Endothelial cell of hepatic sinusoid (primary cell): ENCODE data around the gene SMAD3.
"Not testable (repeated sequence)": the region's sequence is repeated elsewhere in the genome, so short reads cannot be mapped to it uniquely, and the experiment has no call there.

Experiments
- in situ Hi-C: cut with HindIII; loops from 2 replicates; pipeline ENCODE4 v1.10.0; 2017; ENCODE audit warnings: low sequenced_read_pairs

SMAD3 gene

DNA sequence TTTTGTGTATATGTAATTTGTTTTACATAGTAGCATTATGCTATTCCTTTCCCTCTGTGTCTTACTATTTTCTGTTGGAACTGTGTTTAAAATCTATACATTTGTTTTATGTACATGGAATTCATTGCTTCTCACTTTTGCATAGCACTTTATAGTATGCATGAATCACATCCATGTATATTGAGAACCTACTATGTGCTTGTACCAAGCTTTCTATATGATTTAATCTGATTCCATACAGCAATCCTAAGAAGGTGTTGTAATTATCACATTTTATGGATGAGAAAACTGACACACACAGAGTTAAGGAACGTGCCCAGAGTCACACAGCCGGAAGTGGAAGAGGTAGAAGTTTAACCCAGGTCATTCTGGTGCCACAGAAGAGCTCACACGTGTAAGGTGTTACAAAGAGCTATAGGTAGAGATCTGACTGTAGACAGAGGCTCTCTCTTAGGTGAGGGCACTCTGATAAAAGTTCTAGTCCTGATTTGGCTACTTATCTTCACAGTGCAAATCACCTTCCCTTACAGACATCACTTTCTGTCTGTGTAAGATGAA lies 3.5 kb upstream of the SMAD3 start:
- in situ Hi-C loops, result no loop called here

DNA sequence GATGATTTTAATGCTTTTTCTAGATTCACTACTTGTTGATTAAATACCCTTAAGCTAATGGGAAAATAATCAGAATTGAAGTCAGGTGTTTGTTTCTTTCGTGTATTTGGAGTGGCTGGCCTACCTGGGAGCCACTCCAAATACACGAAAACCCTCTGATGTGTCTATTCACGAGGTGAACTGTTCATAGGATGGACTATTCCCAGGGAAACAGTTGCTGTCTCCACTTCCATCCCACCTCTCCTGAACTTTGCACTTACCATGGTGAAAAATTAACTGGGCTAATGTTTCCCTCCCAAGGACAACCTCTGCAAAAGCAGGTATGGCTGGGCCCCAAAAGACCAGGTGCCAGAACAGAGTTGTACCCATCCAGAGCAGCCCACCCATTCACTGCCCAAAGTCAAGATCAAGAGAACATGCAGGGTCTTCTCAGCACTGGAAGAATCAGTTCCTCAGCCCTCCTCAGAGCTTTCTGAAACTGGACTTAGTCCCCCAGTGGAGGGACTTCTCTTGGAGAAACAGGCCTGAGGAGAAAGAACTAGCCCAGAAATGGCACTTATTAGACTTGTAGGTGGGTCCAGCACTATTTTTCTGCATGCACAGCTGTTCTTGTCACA lies 2.9 kb upstream of the SMAD3 start:
- in situ Hi-C loops, result no loop called here

DNA sequence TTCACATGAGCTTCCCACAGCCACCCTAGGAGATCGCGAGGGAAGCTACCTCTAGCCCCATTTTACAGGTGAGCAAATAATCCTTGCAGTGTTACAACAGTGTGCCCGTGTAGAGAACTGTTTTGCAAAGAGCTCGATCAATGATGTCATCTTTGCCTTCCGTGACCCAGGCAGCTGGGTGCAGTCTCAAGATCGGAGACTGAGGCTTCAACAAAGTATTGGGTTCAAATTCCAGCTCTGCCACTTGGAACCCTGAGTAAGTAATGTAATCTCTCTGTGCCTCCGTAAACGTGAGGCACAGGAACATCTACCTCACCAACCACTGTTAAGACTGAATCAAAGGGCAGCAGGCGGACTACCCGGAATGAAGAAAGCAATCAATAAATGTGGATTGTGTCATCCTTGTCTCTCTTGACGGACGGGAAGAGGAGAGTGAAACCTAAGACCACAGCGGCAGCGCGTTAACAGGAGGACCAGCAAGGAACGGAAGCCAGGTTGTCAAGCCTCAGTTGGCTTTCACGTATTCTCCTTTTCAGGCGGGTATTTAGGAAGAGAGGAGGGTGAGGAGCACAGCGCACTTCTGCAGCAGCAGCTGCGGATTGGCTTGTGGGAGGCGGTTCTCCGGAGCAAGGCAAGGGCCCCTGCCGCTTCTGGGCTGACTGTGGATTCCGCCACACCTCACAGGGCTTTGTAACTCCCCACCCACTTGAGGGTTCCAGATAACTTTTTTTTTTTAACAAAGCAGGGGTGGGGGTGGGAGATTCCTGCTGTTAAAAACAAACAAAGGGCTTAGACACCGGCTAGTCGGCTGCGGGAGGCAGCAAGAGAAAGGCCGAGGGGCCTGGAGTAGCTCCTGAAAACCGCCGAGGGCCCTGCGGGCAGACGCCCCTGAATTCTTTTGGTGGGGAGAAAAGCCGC lies 1.5 kb upstream of the SMAD3 start:
- in situ Hi-C loops, result no loop called here

DNA sequence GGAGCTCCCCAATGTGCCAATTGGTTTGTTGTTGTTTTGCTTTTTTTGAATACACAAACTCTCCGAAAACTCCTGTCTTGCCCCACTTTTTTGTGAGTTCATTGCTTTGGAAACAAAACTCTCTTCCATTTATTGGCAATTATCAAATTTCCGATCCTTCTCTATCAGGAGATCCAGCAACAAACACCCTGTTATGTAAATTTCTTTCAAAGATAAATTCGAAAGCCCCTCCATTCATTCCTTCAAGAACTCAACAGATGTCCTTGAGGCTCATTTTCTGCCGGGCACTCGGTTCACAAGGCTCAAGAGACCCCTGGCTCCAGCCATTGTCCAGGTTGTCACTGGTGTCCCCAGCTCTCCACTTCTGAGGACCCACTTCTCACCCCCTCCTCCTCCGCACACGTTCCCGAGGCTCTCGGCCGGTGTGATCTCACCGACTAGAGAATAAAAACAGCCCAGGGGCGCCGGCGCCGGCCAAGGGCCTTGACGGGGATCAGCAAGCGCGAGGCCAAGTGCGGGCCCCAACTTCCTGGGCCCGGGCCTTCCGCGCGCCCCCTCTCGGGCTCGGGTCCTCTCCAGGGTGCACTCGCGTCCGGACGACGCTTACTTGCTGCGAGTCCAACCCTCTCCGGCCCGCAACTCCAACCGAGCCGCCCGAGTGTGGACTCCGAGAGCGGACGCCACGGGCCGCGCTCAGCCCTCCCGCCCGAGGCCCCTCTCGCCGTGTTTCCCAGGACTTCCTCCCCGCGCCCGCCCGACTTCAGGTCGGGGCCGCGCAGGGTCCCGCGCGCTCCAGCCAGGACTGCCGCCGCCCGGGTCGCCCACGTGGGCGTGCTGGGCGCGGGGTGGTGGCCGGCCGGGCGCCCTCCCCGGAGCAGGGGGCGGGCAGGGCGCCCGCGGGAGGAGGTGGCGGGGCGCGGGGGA lies 533 bp upstream of the SMAD3 start:
- in situ Hi-C loops, result no loop called here

DNA sequence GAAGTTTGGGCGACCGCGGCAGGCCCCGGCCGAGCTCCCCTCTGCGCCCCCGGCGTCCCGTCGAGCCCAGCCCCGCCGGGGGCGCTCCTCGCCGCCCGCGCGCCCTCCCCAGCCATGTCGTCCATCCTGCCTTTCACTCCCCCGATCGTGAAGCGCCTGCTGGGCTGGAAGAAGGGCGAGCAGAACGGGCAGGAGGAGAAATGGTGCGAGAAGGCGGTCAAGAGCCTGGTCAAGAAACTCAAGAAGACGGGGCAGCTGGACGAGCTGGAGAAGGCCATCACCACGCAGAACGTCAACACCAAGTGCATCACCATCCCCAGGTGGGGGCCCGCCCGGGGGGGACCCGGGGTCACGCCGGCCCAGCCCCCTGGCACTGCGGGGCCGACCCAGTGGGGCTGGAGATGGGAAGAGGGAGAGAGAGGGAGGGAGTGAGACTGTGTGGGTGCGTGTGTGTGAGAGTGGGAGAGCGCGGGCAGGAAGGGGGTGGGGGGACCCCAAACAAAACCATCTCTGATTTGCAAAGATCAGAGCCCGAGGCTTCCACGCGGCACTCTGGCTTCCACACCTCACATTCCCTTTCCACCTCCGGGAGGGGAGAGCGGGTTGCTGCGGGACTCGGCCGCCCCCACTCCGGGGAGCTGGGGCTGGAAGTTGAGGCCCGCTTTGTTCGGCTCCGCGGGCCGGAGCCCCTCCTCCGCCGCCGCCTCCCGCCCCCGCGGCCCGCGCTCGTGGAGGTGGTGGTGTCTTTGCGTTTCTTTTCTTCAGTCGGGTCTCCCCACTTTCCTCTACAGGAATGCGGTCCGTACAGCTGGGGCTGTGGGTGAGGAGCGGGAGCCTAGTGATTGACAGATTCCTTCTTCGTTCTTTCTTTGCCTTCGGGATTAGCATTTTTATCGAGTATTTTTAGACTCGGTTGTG lies 898 bp downstream of the SMAD3 start:
- in situ Hi-C loops, result no loop called here

DNA sequence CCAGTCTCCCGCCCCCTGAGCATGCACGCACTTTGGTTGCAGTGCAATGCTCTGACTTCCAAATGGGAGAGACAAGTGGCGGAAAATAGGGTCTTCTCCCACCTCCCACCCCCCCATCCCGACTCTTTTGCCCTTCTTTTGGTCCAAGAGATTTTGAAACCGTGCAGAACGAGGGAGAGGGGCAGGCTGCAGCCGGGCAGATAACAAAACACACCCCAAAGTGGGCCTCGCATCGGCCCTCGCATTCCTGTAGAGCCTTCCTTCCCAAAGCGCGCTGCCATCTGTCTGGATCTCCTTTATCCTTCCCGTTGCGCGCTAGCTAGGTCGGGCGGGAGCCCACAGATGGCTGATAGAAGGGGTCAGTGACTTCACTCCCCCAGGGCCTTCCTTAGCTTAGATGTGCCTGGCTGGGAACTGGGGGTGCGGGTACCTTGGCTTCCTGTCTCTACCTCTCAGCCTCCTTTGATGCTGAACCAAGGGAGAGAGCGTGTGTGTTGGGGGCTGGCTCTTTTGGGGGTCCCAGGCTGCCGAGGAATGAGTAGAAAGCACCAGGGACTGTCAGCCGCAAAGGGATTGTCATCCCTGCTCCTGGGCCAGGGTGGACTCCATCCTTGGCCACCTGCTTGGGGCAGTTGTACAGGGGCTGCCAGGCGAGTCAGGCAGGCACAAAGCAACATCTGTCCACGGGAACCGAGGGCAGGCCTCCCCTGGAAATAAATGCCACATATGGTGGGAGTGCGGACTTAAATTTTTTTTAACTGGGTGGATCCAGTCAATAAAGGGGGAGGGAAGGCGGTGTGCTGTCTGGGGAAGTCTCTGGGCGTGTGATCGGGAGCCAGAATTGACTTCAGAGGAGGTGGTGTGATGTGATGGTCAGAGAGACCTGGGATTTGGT lies 1.8 kb downstream of the SMAD3 start:
- in situ Hi-C loops, result no loop called here

DNA sequence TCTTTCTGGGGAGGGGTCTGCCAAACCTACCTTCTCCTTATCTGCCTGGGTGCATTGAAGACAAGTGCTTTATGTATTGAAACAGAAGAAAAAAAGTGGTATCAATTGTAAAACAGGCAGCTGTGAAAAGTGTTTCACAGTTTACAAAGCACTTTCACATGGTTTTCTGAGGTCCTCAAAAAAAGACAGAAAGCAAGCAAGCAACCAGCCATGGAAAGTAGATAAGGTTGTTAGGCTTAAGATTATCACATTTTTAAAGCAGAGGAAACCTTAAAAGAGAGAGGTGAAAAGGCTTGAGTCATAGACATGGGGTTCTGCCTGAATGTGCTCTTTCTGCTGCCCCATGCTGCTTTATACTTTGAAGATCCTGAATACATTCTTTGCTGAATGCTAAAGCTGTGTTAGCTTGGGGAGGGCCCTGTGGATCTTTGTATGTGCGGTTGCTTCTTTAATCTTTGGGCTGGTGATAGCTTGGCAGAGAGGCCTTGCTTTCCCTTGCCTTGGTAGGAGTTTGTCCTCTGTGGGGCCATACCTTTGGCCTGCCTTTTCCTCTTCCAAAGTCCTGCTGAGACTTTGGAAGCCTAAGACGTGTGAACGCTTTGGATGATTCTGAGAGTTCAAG lies 2.6 kb downstream of the SMAD3 start:
- in situ Hi-C loops, result no loop called here

DNA sequence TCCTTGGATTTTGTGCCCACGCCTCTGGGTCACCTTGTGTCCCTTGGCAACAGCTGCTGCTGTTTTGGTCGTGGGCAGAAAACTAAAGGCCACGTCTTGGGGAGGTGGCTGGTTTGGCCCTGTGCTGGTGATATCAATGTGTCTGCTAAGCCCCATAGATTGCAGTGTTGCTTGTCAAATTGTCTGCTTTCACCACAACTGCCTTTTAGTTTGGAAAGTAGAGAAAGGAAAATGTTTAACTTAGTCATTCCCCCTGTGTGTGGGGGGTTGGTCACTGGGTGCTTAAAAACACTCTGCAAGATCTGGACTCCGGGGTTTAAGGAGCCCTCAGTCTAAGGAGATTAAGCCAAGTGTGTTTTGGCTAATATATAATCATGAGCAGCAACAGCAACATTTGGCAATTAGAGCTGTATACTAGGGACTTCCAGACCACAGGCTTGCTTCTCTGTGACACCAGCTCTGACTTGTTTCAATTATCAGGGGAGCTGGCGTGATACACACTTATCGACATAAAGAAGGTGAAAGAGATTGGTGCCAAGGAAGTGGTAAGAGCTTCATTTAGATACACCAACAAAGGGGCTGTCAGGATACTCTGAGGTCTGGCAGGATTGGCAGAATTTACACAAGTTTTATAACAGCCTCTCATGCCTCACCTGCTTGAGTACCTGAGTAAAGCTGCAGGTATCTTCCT lies 3.5 kb downstream of the SMAD3 start:
- in situ Hi-C loops, result no loop called here

DNA sequence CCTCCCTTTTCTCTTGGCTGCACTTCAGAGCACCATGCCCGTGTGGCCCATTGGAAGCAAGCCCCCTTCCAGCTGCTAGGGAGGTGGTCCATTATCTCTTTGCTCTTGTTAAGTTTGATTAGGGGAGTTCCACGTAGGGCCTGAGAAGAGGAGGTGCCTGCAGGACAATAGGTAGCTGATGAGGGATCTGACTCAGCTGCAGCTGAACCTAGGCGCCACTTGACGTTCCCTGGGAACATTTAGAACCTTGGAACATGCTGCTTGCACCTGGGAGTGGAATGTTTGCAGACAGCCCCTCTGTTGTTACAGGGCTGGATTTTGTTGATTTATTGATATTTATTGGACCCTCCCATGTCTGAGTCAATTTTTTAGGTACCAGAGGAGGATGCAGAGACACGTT lies 4.7 kb downstream of the SMAD3 start:
- in situ Hi-C loops, result no loop called here

DNA sequence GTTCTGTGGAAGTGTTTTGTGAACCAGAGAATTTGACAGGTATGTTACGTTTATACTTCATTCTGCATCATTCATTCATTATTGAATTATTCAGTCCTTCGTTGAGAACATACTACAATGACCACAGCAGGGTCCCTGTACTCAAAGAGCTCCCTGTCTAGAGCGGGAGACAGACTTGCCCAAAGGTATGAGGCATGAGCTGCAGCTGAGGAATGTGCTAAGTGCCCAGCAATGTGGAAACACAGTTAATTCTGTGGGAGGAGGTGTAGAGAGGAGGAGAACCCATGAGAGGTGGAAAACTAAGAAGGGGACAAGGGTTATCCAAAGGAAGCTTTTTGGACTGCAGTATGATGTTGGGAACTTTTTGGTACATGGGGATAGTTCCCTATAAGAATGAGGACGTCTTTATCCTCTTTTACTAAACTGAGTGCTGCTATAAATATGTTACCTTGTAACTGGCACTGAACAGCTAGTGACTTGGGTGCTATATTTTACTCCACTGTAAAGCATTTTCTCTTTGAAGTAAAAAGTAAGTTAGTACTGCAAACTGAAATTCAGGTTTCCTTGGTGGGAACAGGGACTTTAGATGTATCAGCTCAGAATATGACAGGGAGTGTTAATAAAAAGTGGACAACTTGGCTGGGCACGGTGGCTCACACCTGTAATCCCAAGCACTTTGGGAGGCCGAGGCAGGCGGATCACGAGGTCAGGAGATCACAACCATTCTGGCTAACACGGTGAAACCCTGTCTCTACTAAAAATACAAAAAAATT lies 5.7 kb downstream of the SMAD3 start:
- in situ Hi-C loops, result no loop called here

DNA sequence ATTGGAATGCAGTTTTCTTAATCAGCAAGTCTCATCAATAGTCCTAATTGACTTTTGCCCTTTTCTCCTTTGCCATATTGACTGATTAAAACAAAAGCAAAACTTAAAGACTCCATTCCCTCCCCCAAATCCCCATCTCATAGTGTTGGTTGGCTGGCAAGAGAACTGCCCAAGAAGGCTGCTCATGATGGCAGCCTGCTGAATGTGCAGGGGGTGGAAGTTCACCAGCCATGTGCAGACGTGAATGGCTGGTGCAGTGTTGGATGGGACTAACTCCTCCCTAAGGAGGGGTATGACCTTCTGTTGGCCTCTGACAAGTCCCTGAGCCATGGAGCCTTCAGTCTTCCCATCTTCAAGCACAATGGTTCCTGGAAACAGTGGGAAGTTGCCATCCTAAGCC lies 7.0 kb downstream of the SMAD3 start:
- in situ Hi-C loops, result no loop called here

DNA sequence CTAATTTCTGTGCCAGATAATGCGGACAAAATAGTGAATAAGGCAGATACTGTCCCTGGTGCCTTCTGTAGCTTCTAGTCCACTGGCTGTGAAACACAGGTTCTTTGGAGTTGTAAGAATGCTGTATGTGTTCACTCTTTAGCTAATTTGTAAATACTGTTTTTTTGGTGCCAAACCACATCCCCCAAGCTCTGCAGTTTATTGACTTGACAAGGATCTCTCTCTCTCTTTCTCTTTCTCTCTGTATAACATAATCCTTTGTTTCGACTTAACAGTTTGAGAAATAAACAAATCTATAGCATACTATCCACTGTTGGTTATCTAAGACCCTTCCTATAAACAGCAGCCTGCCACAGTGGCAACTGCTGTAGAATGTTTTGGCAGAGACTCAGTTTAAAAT lies 7.6 kb downstream of the SMAD3 start:
- in situ Hi-C loops, result no loop called here

DNA sequence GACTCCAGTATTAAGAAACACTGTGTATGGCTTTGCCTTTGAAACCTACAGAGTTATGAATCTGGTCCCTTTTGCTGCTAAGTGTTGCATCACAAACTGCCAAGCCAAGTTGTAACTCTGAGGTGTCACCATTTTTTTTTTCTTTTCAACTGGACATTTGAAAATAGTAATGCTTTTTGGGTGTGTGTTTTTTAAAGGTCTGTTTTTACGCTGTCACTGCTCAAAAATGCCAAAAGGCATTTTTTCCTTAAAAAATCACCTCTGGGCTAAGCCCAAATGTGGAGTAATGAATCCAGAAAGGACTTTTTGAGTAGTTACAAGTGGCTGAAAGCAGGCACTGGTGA lies 9.5 kb downstream of the SMAD3 start:
- in situ Hi-C loops, result no loop called here

DNA sequence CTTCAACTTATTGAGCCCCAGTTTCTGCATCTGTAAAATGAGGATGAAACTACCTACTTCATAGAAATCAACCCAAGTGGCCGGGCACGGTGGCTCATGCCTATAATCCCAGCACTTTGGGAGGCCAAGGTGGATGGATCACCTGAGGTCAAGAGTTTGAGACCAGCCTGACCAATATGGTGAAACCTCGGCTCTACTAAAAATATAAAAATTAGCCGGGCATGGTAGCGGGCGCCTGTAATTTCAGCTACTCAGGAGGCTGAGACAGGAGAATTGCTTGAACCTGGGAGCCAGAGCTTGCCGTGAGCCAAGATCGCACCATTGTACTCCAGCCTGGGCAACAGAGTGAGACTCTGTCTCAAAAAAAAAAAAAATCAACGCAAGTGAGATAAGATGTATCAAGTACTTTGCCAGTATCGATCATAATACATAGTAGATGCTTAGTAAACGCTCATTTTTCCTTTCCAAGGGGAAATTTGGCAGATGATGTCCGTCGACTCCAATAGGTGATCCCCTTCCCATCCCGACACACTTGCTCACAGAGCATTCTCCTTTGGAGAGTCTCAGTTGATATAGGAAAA lies 10.2 kb downstream of the SMAD3 start:
- in situ Hi-C loops, result not testable (repeated sequence)

DNA sequence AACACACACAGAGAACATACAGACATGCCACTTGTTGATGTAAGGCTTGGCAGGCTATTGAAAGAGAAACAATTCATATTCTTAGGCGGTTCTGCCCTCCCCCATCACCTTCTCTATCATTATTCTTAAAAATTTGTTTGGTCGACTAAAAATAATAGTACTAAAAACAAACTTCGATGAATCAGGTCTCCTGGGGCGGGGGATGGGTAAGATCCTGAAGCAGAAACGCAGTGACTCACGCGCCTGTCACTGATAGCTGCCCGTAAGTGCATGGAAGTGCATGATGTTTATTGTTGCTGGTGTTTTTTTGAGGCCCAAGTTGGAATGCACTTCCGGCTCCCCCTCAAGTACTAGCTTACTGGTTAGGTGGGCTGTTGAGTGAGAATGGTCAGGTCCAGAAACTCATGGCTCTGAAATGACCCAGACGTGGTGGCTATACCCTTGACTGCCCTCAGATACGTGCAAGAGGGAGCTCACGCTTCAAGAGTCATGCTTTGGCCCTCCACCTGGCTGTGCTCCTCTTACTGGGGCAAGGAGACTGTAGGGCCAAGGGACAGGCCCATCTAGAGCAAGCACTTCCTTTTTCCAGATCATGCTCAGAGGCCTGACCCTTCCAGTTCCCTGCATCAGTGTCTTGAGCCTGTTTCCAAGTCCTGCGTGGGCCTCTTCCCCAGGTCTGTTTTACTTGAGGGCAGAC lies 10.9 kb downstream of the SMAD3 start:
- in situ Hi-C loops, result no loop called here

DNA sequence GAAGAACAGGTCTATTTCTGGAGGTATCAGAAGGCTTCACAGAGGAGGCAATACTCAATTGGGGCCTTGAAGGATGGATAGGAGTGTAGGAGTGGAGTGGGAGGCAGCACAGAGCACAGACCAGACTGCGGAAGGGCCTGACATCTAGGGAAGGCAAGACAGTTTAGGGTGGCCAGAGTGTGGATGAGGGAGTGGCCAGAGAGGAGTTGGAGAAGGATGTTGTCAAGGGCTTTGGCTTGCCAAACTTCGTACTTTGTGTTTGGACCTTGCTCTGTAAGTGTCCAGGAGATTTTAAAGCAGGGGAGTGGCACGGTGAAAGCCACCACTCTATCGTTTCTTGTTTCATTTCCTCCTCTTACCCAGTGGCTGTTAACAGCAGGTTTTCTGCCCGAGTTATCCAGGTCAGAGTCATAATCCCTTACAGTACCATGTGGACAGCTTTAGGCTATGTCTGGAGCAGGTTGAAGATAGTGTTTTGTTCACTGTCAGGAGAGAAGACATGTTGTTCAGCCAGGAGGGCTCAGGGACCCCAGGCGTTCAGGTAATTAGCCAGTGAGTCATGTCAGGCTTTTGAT lies 12.3 kb downstream of the SMAD3 start:
- in situ Hi-C loops, result no loop called here
